Neural progenitor cell (in vitro differentiated cells): ENCODE measurements around the gene VPS37B. TPM values are rescaled to one million over a fixed set of nuclear protein-coding genes. Genes with fewer than 3 reads are reported as not detected.

Experiments used
- DNase-seq: peaks from one replicate; pipeline ENCODE4 v3.0.0-alpha.2; 2016; ENCODE audit warnings: low spot score
- H2AFZ ChIP-seq: fragments of 200-600 bp; sonication (generic); replicated peaks from 2 replicates; pipeline ENCODE4 v1.6.1; 2016; ENCODE audit warnings: antibody characterized with exemption
- H3F3A ChIP-seq: fragments of 200-600 bp; sonication (generic); 2 replicates; pipeline ENCODE4 v1.6.1; 2016; ENCODE audit warnings: antibody characterized with exemption, low read depth
- H3K27ac ChIP-seq: fragments of 200-600 bp; sonication (generic); 2 replicates; pipeline ENCODE4 v1.5.1; 2016; ENCODE audit warnings: mild to moderate bottlenecking
- H3K27me3 ChIP-seq: fragments of 200-600 bp; sonication (generic); 2 replicates; pipeline ENCODE4 v1.6.1; 2016; ENCODE audit warnings: mild to moderate bottlenecking, moderate library complexity
- H3K36me3 ChIP-seq: fragments of 200-600 bp; sonication (generic); 2 replicates; pipeline ENCODE4 v1.5.1; 2016
- H3K4me1 ChIP-seq: fragments of 200-600 bp; sonication (generic); 2 replicates; pipeline ENCODE4 v1.6.1; 2016; ENCODE audit warnings: mixed run types
- H3K4me2 ChIP-seq: fragments of 200-600 bp; sonication (generic); 2 replicates; pipeline ENCODE4 v1.6.1; 2016
- H3K4me3 ChIP-seq: fragments of 200-600 bp; sonication (generic); 2 replicates; pipeline ENCODE4 v1.5.1; 2016
- H3K79me2 ChIP-seq: fragments of 200-600 bp; sonication (generic); 2 replicates; pipeline ENCODE4 v1.6.1; 2016; ENCODE audit warnings: low read depth
- H3K9ac ChIP-seq: fragments of 200-600 bp; sonication (generic); 2 replicates; pipeline ENCODE4 v1.6.1; 2016
- H3K9me3 ChIP-seq: fragments of 200-600 bp; sonication (generic); 2 replicates; pipeline ENCODE4 v1.5.1; 2016; ENCODE audit warnings: low read depth
- H4K20me1 ChIP-seq: fragments of 200-600 bp; sonication (generic); 2 replicates; pipeline ENCODE4 v1.6.1; 2016; ENCODE audit warnings: low read depth
- H3K27ac Mint-ChIP-seq: 3 replicates; pipeline ENCODE4 v1.8.0; 2021; ENCODE audit warnings: mixed read lengths
- H3K27me3 Mint-ChIP-seq: 2 replicates; pipeline ENCODE4 v1.8.0; 2022; ENCODE audit warnings: low read depth, mild to moderate bottlenecking, inconsistent platforms, moderate library complexity, mixed read lengths; ENCODE audit not compliant: insufficient read depth
- H3K36me3 Mint-ChIP-seq: 3 replicates; pipeline ENCODE4 v1.8.0; 2021; ENCODE audit warnings: mixed read lengths
- H3K4me1 Mint-ChIP-seq: 3 replicates; pipeline ENCODE4 v1.8.0; 2021; ENCODE audit warnings: mixed read lengths
- H3K4me3 Mint-ChIP-seq: 3 replicates; pipeline ENCODE4 v1.8.0; 2021; ENCODE audit warnings: mild to moderate bottlenecking, moderate library complexity, mixed read lengths
- H3K9me3 Mint-ChIP-seq: 3 replicates; pipeline ENCODE4 v1.8.0; 2020; ENCODE audit warnings: mixed read lengths
- CTCF ChIP-seq: fragments of 200-600 bp; sonication (generic); IDR thresholded peaks from 2 replicates; pipeline ENCODE4 v1.5.1; 2017; ENCODE audit warnings: antibody characterized with exemption, mild to moderate bottlenecking
- EZH2 ChIP-seq: fragments of 200-600 bp; sonication (generic); IDR thresholded peaks from 2 replicates; pipeline ENCODE4 v1.6.1; 2017; ENCODE audit warnings: antibody characterized with exemption, mild to moderate bottlenecking, moderate library complexity
- EZH2phosphoT487 ChIP-seq: fragments of 200-600 bp; sonication (generic); IDR thresholded peaks from 2 replicates; pipeline ENCODE4 v1.6.1; 2017; ENCODE audit warnings: antibody characterized with exemption
- total RNA-seq: library from RNA; depleted of rRNA; stranded (reverse); fragments of >200 nt; gene quantifications from 2 replicates; pipeline ENCODE4 v1.2.3, GENCODE V29; 2015; ENCODE audit warnings: low replicate concordance

Gene VPS37B
- total RNA-seq, 1 donor from 2014 or later, result 19.4 TPM

- H3K4me1 Mint-ChIP-seq, result peaks cover 9% of the 10 kb centered on the region
- Histone ChIP-seq H3F3A (peaks cover 4% of the 10 kb centered on the region), H3K27ac (no peak overlapping the region), H3K36me3 (no peaks in the 10 kb centered on the region), H3K9me3 (no peaks in the 10 kb centered on the region), H2AFZ (no peak overlapping the region), H3K4me3 (no peak overlapping the region), H3K79me2 (no peaks in the 10 kb centered on the region), H4K20me1 (no peaks in the 10 kb centered on the region), H3K9ac (no peak overlapping the region), H3K27me3 (no peaks in the 10 kb centered on the region), H3K4me2 (no peak overlapping the region), H3K4me1 (peaks cover 7% of the 10 kb centered on the region)
- H3K9me3 Mint-ChIP-seq, result no peaks in the 10 kb centered on the region
- H3K4me3 Mint-ChIP-seq, result no peak overlapping the region
- H3K27ac Mint-ChIP-seq, result no peak overlapping the region
- peaks cover 4% of the 10 kb centered on the region for H3K27me3 Mint-ChIP-seq
- DNase-seq, result no peak
- peaks cover 2% of the 10 kb centered on the region for H3K36me3 Mint-ChIP-seq
- TF ChIP-seq CTCF (no peak), EZH2 (no peak), EZH2phosphoT487 (no peak)
Measured at GRCh38 chr12:122927756-122928403, 32.0 kb upstream of the VPS37B start.

GRCh38 chr12:122921917-122922316, 26.0 kb upstream of the VPS37B start:
- Histone ChIP-seq H3K4me1 (no peaks in the 10 kb centered on the region), H3K27me3 (no peaks in the 10 kb centered on the region), H3K79me2 (no peaks in the 10 kb centered on the region), H3K27ac (no peak overlapping the region), H3K36me3 (no peaks in the 10 kb centered on the region), H3K9ac (no peak overlapping the region), H3K9me3 (no peaks in the 10 kb centered on the region), H2AFZ (no peak overlapping the region), H3K4me2 (no peak overlapping the region), H3K4me3 (no peak overlapping the region), H3F3A (no peaks in the 10 kb centered on the region), H4K20me1 (no peaks in the 10 kb centered on the region)
- Mint-ChIP-seq H3K27ac (no peak overlapping the region), H3K4me1 (peaks cover 9% of the 10 kb centered on the region), H3K4me3 (no peak overlapping the region), H3K9me3 (no peaks in the 10 kb centered on the region), H3K27me3 (peaks cover 2% of the 10 kb centered on the region), H3K36me3 (no peaks in the 10 kb centered on the region)
- TF ChIP-seq EZH2phosphoT487 (no peak), CTCF (no peak), EZH2 (no peak)
- no peak for DNase-seq

- H3K4me1 Mint-ChIP-seq, result peaks cover 9% of the 10 kb centered on the region
- H3K4me1 ChIP-seq, result no peaks in the 10 kb centered on the region
- H3K27me3 ChIP-seq, result no peaks in the 10 kb centered on the region
- no peaks in the 10 kb centered on the region for H4K20me1 ChIP-seq
- TF ChIP-seq EZH2phosphoT487 (no peak), EZH2 (no peak), CTCF (no peak)
- no peaks in the 10 kb centered on the region for H3K36me3 Mint-ChIP-seq
- H3K4me2 ChIP-seq, result no peak overlapping the region
- H3F3A ChIP-seq, result no peaks in the 10 kb centered on the region
- H3K27ac ChIP-seq, result no peak overlapping the region
- H3K9ac ChIP-seq, result no peak overlapping the region
- no peak overlapping the region for H2AFZ ChIP-seq
- no peak overlapping the region for H3K4me3 ChIP-seq
- H3K4me3 Mint-ChIP-seq, result no peak overlapping the region
- H3K27me3 Mint-ChIP-seq, result peaks cover 2% of the 10 kb centered on the region
- H3K9me3 Mint-ChIP-seq, result no peaks in the 10 kb centered on the region
- no peaks in the 10 kb centered on the region for H3K36me3 ChIP-seq
- no peak overlapping the region for H3K27ac Mint-ChIP-seq
- no peaks in the 10 kb centered on the region for H3K9me3 ChIP-seq
- no peaks in the 10 kb centered on the region for H3K79me2 ChIP-seq
- DNase-seq, result no peak
Measured at GRCh38 chr12:122920687-122921086, 24.8 kb upstream of the VPS37B start.
